ENCODE measurements around the gene DCUN1D1.

Gene DCUN1D1

GRCh38 chr3:183015185-183015584 is 34.8 kb upstream of the DCUN1D1 start:
- Histone ChIP-seq H3K79me1 (ENCODE audit: low read length) (no peaks in the 10 kb centered on the region), H3K9ac (ENCODE audit: low read length) (no peak overlapping the region), H3K56ac (ENCODE audit: low read length) (no peak overlapping the region), H4K8ac (ENCODE audit: low read depth, low read length) (no peak overlapping the region), H2BK5ac (ENCODE audit: low read length) (no peak overlapping the region), H3K23ac (ENCODE audit: low read length) (no peak overlapping the region), H3K79me2 (ENCODE audit: control insufficient read depth, insufficient read depth, low read length) (no peaks in the 10 kb centered on the region), H2AK5ac (ENCODE audit: low read length) (no peak overlapping the region), H4K5ac (ENCODE audit: low read length) (no peak overlapping the region), H3K36me3 (ENCODE audit: control insufficient read depth, insufficient read depth, low read length) (no peaks in the 10 kb centered on the region), H3K27me3 (ENCODE audit: insufficient read depth, low read length, poor library complexity) (no peaks in the 10 kb centered on the region), H2BK15ac (replicated peaks; ENCODE audit: low read depth) (no peak overlapping the region), H3K4me2 (ENCODE audit: low read length) (no peak overlapping the region), H3K27ac (ENCODE audit: low read depth, low read length) (no peak overlapping the region), H3K4me3 (ENCODE audit: low read length) (no peak overlapping the region), H3K4me1 (ENCODE audit: control insufficient read depth, low read depth, low read length) (no peaks in the 10 kb centered on the region), H3K4ac (ENCODE audit: low read depth, low read length) (no peak overlapping the region), H2BK120ac (ENCODE audit: low read depth, low read length) (no peak overlapping the region), H3K18ac (ENCODE audit: low read length) (no peak overlapping the region)
- no peak for DNase-seq
- no CpG with 5 or more reads among the region's 2 CpGs for WGBS (ENCODE audit: extremely low coverage, insufficient coverage, low lambda C conversion rate)

DNA sequence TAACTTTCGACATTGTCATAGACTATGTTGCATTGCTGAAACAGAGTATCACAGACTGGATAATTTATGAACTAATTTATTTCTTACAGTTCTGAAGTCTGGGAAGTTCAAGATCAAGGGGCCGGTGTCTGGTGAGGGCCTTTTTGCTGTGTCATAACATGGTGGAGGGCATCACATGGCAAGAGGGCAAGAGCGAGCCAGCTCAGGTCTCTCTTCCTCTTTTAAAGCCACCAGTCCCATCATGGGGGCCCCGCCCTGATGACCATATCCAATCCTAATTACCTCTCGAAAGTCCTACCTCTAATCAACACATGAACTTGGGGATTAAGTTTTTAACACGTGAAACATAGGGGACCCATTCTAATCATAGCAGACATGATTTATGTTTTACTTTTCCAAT is 33.5 kb upstream of the DCUN1D1 start:
- Histone ChIP-seq H3K27me3 (ENCODE audit: insufficient read depth, low read length, poor library complexity) (no peaks in the 10 kb centered on the region), H3K23ac (ENCODE audit: low read length) (no peak overlapping the region), H2BK120ac (ENCODE audit: low read depth, low read length) (no peak overlapping the region), H2BK15ac (replicated peaks; ENCODE audit: low read depth) (no peak overlapping the region), H3K56ac (ENCODE audit: low read length) (no peak overlapping the region), H2BK5ac (ENCODE audit: low read length) (no peak overlapping the region), H3K9ac (ENCODE audit: low read length) (no peak overlapping the region), H4K8ac (ENCODE audit: low read depth, low read length) (no peak overlapping the region), H4K5ac (ENCODE audit: low read length) (no peak overlapping the region), H3K18ac (ENCODE audit: low read length) (no peak overlapping the region), H3K36me3 (ENCODE audit: control insufficient read depth, insufficient read depth, low read length) (no peaks in the 10 kb centered on the region), H3K79me1 (ENCODE audit: low read length) (no peaks in the 10 kb centered on the region), H2AK5ac (ENCODE audit: low read length) (no peak overlapping the region), H3K4me1 (ENCODE audit: control insufficient read depth, low read depth, low read length) (no peaks in the 10 kb centered on the region), H3K79me2 (ENCODE audit: control insufficient read depth, insufficient read depth, low read length) (no peaks in the 10 kb centered on the region), H3K4ac (ENCODE audit: low read depth, low read length) (no peak overlapping the region), H3K4me2 (ENCODE audit: low read length) (no peak overlapping the region), H3K27ac (ENCODE audit: low read depth, low read length) (no peak overlapping the region), H3K4me3 (ENCODE audit: low read length) (no peak overlapping the region)
- no peak for DNase-seq
- WGBS (ENCODE audit: extremely low coverage, insufficient coverage, low lambda C conversion rate): no CpG with 5 or more reads among the region's 6 CpGs

DNA sequence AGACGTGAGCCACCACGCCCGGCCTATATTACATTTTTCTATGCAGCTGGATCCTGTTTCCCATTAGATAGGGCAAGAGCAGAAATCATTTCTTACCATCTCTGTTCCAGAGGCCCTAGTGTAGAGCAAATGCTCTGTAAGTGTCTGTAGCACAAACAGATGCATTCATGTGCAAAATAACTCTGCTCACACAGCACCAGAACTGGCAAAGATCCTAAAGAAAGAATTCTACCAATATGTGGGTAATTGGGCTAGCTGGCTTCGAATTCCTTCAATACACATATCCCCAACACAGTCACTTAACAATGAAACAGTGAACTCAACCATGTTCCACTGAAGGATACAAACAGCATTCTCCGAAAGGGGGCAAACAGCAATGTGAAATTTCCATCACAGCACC is 32.7 kb upstream of the DCUN1D1 start:
- H3K4me2 ChIP-seq (ENCODE audit: low read length): no peak overlapping the region
- H3K27ac ChIP-seq (ENCODE audit: low read depth, low read length): no peak overlapping the region
- H3K79me2 ChIP-seq (ENCODE audit: control insufficient read depth, insufficient read depth, low read length): no peaks in the 10 kb centered on the region
- H3K9ac ChIP-seq (ENCODE audit: low read length): no peak overlapping the region
- no peaks in the 10 kb centered on the region for H3K36me3 ChIP-seq (ENCODE audit: control insufficient read depth, insufficient read depth, low read length)
- no peak overlapping the region for H2BK15ac ChIP-seq (replicated peaks; ENCODE audit: low read depth)
- no peak overlapping the region for H4K8ac ChIP-seq (ENCODE audit: low read depth, low read length)
- H2BK120ac ChIP-seq (ENCODE audit: low read depth, low read length): no peak overlapping the region
- no peaks in the 10 kb centered on the region for H3K4me1 ChIP-seq (ENCODE audit: control insufficient read depth, low read depth, low read length)
- H2AK5ac ChIP-seq (ENCODE audit: low read length): no peak overlapping the region
- H4K5ac ChIP-seq (ENCODE audit: low read length): no peak overlapping the region
- no peaks in the 10 kb centered on the region for H3K27me3 ChIP-seq (ENCODE audit: insufficient read depth, low read length, poor library complexity)
- no peaks in the 10 kb centered on the region for H3K79me1 ChIP-seq (ENCODE audit: low read length)
- H3K18ac ChIP-seq (ENCODE audit: low read length): no peak overlapping the region
- H2BK5ac ChIP-seq (ENCODE audit: low read length): no peak overlapping the region
- H3K4me3 ChIP-seq (ENCODE audit: low read length): no peak overlapping the region
- no CpG with 5 or more reads among the region's 5 CpGs for WGBS (ENCODE audit: extremely low coverage, insufficient coverage, low lambda C conversion rate)
- H3K56ac ChIP-seq (ENCODE audit: low read length): no peak overlapping the region
- no peak overlapping the region for H3K23ac ChIP-seq (ENCODE audit: low read length)
- H3K4ac ChIP-seq (ENCODE audit: low read depth, low read length): no peak overlapping the region
- no peak for DNase-seq

- H3K4me2 ChIP-seq (ENCODE audit: low read length): no peak overlapping the region
- H4K5ac ChIP-seq (ENCODE audit: low read length): no peak overlapping the region
- no peak overlapping the region for H2AK5ac ChIP-seq (ENCODE audit: low read length)
- H3K79me2 ChIP-seq (ENCODE audit: control insufficient read depth, insufficient read depth, low read length): no peaks in the 10 kb centered on the region
- H3K4me1 ChIP-seq (ENCODE audit: control insufficient read depth, low read depth, low read length): no peaks in the 10 kb centered on the region
- H4K8ac ChIP-seq (ENCODE audit: low read depth, low read length): no peak overlapping the region
- H3K36me3 ChIP-seq (ENCODE audit: control insufficient read depth, insufficient read depth, low read length): no peaks in the 10 kb centered on the region
- no peak overlapping the region for H3K4me3 ChIP-seq (ENCODE audit: low read length)
- no peak for DNase-seq
- no peak overlapping the region for H2BK15ac ChIP-seq (replicated peaks; ENCODE audit: low read depth)
- H3K18ac ChIP-seq (ENCODE audit: low read length): no peak overlapping the region
- no peak overlapping the region for H3K56ac ChIP-seq (ENCODE audit: low read length)
- no peak overlapping the region for H3K27ac ChIP-seq (ENCODE audit: low read depth, low read length)
- H3K9ac ChIP-seq (ENCODE audit: low read length): no peak overlapping the region
- H2BK5ac ChIP-seq (ENCODE audit: low read length): no peak overlapping the region
- H3K23ac ChIP-seq (ENCODE audit: low read length): no peak overlapping the region
- no peak overlapping the region for H3K4ac ChIP-seq (ENCODE audit: low read depth, low read length)
- no peaks in the 10 kb centered on the region for H3K27me3 ChIP-seq (ENCODE audit: insufficient read depth, low read length, poor library complexity)
- no peak overlapping the region for H2BK120ac ChIP-seq (ENCODE audit: low read depth, low read length)
- no peaks in the 10 kb centered on the region for H3K79me1 ChIP-seq (ENCODE audit: low read length)
These were observed 28.5 kb upstream of the DCUN1D1 start for GRCh38 chr3:183008800-183009199.

GRCh38 chr3:183008303-183008702 is 28.0 kb upstream of the DCUN1D1 start:
- WGBS (ENCODE audit: extremely low coverage, insufficient coverage, low lambda C conversion rate): no CpG with 5 or more reads among the region's 4 CpGs
- Histone ChIP-seq H3K79me1 (ENCODE audit: low read length) (no peaks in the 10 kb centered on the region), H3K79me2 (ENCODE audit: control insufficient read depth, insufficient read depth, low read length) (no peaks in the 10 kb centered on the region), H2AK5ac (ENCODE audit: low read length) (no peak overlapping the region), H3K9ac (ENCODE audit: low read length) (no peak overlapping the region), H3K4me2 (ENCODE audit: low read length) (no peak overlapping the region), H2BK15ac (replicated peaks; ENCODE audit: low read depth) (no peak overlapping the region), H3K27ac (ENCODE audit: low read depth, low read length) (no peak overlapping the region), H3K36me3 (ENCODE audit: control insufficient read depth, insufficient read depth, low read length) (no peaks in the 10 kb centered on the region), H3K4me1 (ENCODE audit: control insufficient read depth, low read depth, low read length) (no peaks in the 10 kb centered on the region), H2BK120ac (ENCODE audit: low read depth, low read length) (no peak overlapping the region), H3K18ac (ENCODE audit: low read length) (no peak overlapping the region), H3K56ac (ENCODE audit: low read length) (no peak overlapping the region), H4K8ac (ENCODE audit: low read depth, low read length) (no peak overlapping the region), H3K27me3 (ENCODE audit: insufficient read depth, low read length, poor library complexity) (no peaks in the 10 kb centered on the region), H3K4ac (ENCODE audit: low read depth, low read length) (no peak overlapping the region), H3K23ac (ENCODE audit: low read length) (no peak overlapping the region), H2BK5ac (ENCODE audit: low read length) (no peak overlapping the region), H4K5ac (ENCODE audit: low read length) (no peak overlapping the region), H3K4me3 (ENCODE audit: low read length) (no peak overlapping the region)
- no peak for DNase-seq

GRCh38 chr3:183006396-183007002 is 26.2 kb upstream of the DCUN1D1 start:
- H3K79me2 ChIP-seq (ENCODE audit: control insufficient read depth, insufficient read depth, low read length): no peaks in the 10 kb centered on the region
- no peak overlapping the region for H2BK15ac ChIP-seq (replicated peaks; ENCODE audit: low read depth)
- H3K27ac ChIP-seq (ENCODE audit: low read depth, low read length): no peak overlapping the region
- no peaks in the 10 kb centered on the region for H3K4me1 ChIP-seq (ENCODE audit: control insufficient read depth, low read depth, low read length)
- WGBS (ENCODE audit: extremely low coverage, insufficient coverage, low lambda C conversion rate): no CpG with 5 or more reads among the region's 10 CpGs
- H3K56ac ChIP-seq (ENCODE audit: low read length): no peak overlapping the region
- no peak overlapping the region for H3K23ac ChIP-seq (ENCODE audit: low read length)
- H3K4ac ChIP-seq (ENCODE audit: low read depth, low read length): no peak overlapping the region
- H3K18ac ChIP-seq (ENCODE audit: low read length): no peak overlapping the region
- no peak overlapping the region for H4K5ac ChIP-seq (ENCODE audit: low read length)
- no peaks in the 10 kb centered on the region for H3K79me1 ChIP-seq (ENCODE audit: low read length)
- DNase-seq: no peak
- no peak overlapping the region for H3K9ac ChIP-seq (ENCODE audit: low read length)
- H3K4me3 ChIP-seq (ENCODE audit: low read length): no peak overlapping the region
- H2BK120ac ChIP-seq (ENCODE audit: low read depth, low read length): no peak overlapping the region
- no peak overlapping the region for H2BK5ac ChIP-seq (ENCODE audit: low read length)
- H4K8ac ChIP-seq (ENCODE audit: low read depth, low read length): no peak overlapping the region
- no peaks in the 10 kb centered on the region for H3K36me3 ChIP-seq (ENCODE audit: control insufficient read depth, insufficient read depth, low read length)
- H3K4me2 ChIP-seq (ENCODE audit: low read length): no peak overlapping the region
- H3K27me3 ChIP-seq (ENCODE audit: insufficient read depth, low read length, poor library complexity): no peaks in the 10 kb centered on the region
- no peak overlapping the region for H2AK5ac ChIP-seq (ENCODE audit: low read length)
